ENCODE measurements around the gene CFAP119. TPM values are rescaled to one million over a fixed set of nuclear protein-coding genes. Genes with fewer than 3 reads are reported as not detected.

Gene CFAP119
- total and polyA plus RNA-seq, 2 donors (not counting 3 experiments of a cell fraction or from before 2014, with no cell fraction given), result 6.5 to 9.5 TPM

GRCh38 chr16:30778549-30779244 lies 16.8 kb upstream of the CFAP119 start:
- POLR2A ChIA-PET, result no interaction called here
- no peak overlapping the region for H2AFZ ChIP-seq (ENCODE audit: low read depth, low read length)

More at GRCh38 chr16:30778549-30779244, 16.8 kb upstream of the CFAP119 start:
- TF ChIP-seq MAX (IDR thresholded peaks at IDR 0.05; ENCODE audit: insufficient read depth, insufficient read length) (no peak), CTCF (IDR thresholded peaks at IDR 0.05; ENCODE audit: extremely low read depth in 1 of 2, insufficient read depth in 1 of 2, low read depth in 1 of 2, low read length in 2 of 2) (no peak), POLR2A (IDR thresholded peaks at IDR 0.05; ENCODE audit: low read depth, low read length) (no peak), FOS (IDR thresholded peaks at IDR 0.05; ENCODE audit: borderline replicate concordance, insufficient read depth, low read length) (no peak), JUN (IDR thresholded peaks at IDR 0.05; ENCODE audit: borderline replicate concordance, insufficient read depth, insufficient read length, low read depth) (no peak), GATA2 (IDR thresholded peaks at IDR 0.05; ENCODE audit: insufficient read depth, insufficient read length, low read depth, low read length) (no peak), EZH2 (IDR thresholded peaks at IDR 0.05; ENCODE audit: borderline replicate concordance, low read depth, low read length, severe bottlenecking) (no peak), POLR2AphosphoS5 (IDR thresholded peaks at IDR 0.05; ENCODE audit: insufficient read depth, low read depth, low read length) (no peak), MYC (IDR thresholded peaks at IDR 0.05; ENCODE audit: low read depth, low read length) (no peak)
- Histone ChIP-seq H3K9me3 (replicated peaks; ENCODE audit: control insufficient read depth, insufficient read depth, low read length) (no peaks in the 10 kb centered on the region), H3K4me2 (ENCODE audit: insufficient read depth, low read length) (no peak overlapping the region), H3K4me1 (ENCODE audit: control insufficient read depth, extremely low read depth, insufficient read depth, low read length) (peaks cover 8% of the 10 kb centered on the region), H3K9ac (replicated peaks; ENCODE audit: extremely low read depth, insufficient read depth, low read length) (no peak overlapping the region), H3K79me2 (ENCODE audit: control insufficient read depth, insufficient read depth, low read length) (no peaks in the 10 kb centered on the region), H3K27ac (ENCODE audit: insufficient read depth, low read depth, low read length) (no peak overlapping the region), H4K20me1 (replicated peaks; ENCODE audit: control insufficient read depth, extremely low read depth, insufficient read depth, low read length) (no peaks in the 10 kb centered on the region), H3K27me3 (ENCODE audit: control insufficient read depth in 2 of 2, insufficient read depth in 2 of 2, low read length in 2 of 2) (no peaks in the 10 kb centered on the region), H3K4me3 (replicated peaks in 1 of 3; ENCODE audit: insufficient read depth in 1 of 3, low read depth in 1 of 3, low read length in 3 of 3) (no peak overlapping the region), H3K9me1 (replicated peaks; ENCODE audit: control insufficient read depth, extremely low read depth, insufficient read depth, low read length) (no peaks in the 10 kb centered on the region), H3K36me3 (ENCODE audit: control insufficient read depth in 2 of 2, extremely low read depth in 1 of 2, insufficient read depth in 2 of 2, low read length in 2 of 2) (peaks cover 0 to 23% of the 10 kb centered on the region in 2 experiments)
- CTCF ChIA-PET, result interaction anchor here (2.2 kb wide), 1 partner anchor 36 kb away, joined by 9 read pairs; no protein-coding TSS in a partner anchor
- BruUV-seq (replicated peaks), result no TSS peak
- intact Hi-C loops (cut with micrococcal nuclease), result no loop called here
- no peak for FAIRE-seq
- no peak for DNase-seq (ENCODE audit: low read depth, low spot score)
- dilution Hi-C loops (cut with MboI; ENCODE audit: extremely low pct_ligation_motif_present, low sequenced_read_pairs), result no loop called here

Measured in endothelial cell of umbilical vein (primary cell).